Measurements from ENCODE around the gene MGARP.

MGARP gene

DNA sequence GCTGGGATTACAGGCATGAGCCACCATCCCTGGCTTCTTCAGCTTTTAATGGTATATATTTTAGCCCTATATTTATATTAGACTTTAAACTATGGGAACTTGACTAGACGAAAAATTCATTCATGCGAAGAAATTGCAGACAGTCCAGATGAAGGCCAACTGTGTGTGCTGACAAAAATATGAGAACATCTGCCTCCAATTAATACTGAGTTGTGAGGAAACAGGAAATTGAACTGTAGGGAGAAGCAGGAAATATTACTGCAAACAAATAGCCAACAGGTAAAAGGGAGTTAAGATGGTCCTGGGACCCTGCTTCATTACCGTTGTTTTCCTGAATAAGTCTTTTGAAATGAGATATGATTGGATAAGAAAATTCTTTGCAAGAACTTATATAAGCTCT lies 26.3 kb downstream of the MGARP start (continued):
- TF ChIP-seq, protein P1, sequence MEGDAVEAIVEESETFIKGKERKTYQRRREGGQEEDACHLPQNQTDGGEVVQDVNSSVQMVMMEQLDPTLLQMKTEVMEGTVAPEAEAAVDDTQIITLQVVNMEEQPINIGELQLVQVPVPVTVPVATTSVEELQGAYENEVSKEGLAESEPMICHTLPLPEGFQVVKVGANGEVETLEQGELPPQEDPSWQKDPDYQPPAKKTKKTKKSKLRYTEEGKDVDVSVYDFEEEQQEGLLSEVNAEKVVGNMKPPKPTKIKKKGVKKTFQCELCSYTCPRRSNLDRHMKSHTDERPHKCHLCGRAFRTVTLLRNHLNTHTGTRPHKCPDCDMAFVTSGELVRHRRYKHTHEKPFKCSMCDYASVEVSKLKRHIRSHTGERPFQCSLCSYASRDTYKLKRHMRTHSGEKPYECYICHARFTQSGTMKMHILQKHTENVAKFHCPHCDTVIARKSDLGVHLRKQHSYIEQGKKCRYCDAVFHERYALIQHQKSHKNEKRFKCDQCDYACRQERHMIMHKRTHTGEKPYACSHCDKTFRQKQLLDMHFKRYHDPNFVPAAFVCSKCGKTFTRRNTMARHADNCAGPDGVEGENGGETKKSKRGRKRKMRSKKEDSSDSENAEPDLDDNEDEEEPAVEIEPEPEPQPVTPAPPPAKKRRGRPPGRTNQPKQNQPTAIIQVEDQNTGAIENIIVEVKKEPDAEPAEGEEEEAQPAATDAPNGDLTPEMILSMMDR (tag by site-specific recombination; IDR thresholded peaks at IDR 0.05): no peak
- TF ChIP-seq ZSCAN16 (tag by site-specific recombination; IDR thresholded peaks at IDR 0.05) (no peak), REPIN1 (tag by site-specific recombination; IDR thresholded peaks at IDR 0.05; ENCODE audit: low read depth) (no peak)

DNA sequence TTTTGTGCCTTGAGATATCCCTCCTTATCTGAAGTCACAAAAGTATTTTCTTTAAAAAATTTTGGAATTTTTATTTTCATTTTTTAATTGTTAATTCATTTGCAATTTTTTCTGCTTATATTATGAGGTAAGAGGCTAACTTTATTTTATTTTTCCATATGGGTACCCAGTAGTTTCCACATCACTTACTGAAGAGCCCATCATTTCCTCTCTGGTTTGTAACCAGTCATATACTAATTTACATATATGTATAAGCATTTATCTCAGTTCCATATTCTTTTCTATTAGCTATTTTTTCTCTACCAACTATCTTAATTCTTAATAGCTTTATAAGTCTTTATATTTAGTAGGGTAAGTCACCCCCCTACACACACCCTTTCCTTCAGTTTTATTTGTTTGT lies 27.0 kb downstream of the MGARP start:
- Histone ChIP-seq H3K36me3 (ENCODE audit: control insufficient read depth in 2 of 2, insufficient read depth in 1 of 2, low read length in 2 of 2) (no peaks in the 10 kb centered on the region), H3K9me3 (ENCODE audit: control insufficient read depth, insufficient read depth, low read depth, low read length) (no peaks in the 10 kb centered on the region), H3K4me1 (ENCODE audit: control insufficient read depth, insufficient read depth, low read length) (no peaks in the 10 kb centered on the region; the same call in 1 of the 2 replicates), H3K27ac (ENCODE audit: extremely low read depth, low read depth, low read length) (no peak overlapping the region), H3K4me3 (ENCODE audit: low read depth, low read length) (no peak overlapping the region)
- TF ChIP-seq, protein P2, sequence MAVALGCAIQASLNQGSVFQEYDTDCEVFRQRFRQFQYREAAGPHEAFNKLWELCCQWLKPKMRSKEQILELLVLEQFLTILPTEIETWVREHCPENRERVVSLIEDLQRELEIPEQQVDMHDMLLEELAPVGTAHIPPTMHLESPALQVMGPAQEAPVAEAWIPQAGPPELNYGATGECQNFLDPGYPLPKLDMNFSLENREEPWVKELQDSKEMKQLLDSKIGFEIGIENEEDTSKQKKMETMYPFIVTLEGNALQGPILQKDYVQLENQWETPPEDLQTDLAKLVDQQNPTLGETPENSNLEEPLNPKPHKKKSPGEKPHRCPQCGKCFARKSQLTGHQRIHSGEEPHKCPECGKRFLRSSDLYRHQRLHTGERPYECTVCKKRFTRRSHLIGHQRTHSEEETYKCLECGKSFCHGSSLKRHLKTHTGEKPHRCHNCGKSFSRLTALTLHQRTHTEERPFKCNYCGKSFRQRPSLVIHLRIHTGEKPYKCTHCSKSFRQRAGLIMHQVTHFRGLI (tag by site-specific recombination; IDR thresholded peaks at IDR 0.05): no peak
- no peak for TF ChIP-seq REPIN1 (tag by site-specific recombination; IDR thresholded peaks at IDR 0.05; ENCODE audit: low read depth)
- no peak for TF ChIP-seq ZNF510 (tag by site-specific recombination; IDR thresholded peaks at IDR 0.05; ENCODE audit: insufficient replicate concordance)
- no peak for TF ChIP-seq GFI1B (tag by site-specific recombination; IDR thresholded peaks at IDR 0.05)
- TF ChIP-seq, protein P3, sequence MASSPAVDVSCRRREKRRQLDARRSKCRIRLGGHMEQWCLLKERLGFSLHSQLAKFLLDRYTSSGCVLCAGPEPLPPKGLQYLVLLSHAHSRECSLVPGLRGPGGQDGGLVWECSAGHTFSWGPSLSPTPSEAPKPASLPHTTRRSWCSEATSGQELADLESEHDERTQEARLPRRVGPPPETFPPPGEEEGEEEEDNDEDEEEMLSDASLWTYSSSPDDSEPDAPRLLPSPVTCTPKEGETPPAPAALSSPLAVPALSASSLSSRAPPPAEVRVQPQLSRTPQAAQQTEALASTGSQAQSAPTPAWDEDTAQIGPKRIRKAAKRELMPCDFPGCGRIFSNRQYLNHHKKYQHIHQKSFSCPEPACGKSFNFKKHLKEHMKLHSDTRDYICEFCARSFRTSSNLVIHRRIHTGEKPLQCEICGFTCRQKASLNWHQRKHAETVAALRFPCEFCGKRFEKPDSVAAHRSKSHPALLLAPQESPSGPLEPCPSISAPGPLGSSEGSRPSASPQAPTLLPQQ (tag by site-specific recombination; IDR thresholded peaks at IDR 0.05): no peak
- TF ChIP-seq ZNF311 (tag by site-specific recombination; IDR thresholded peaks at IDR 0.05; ENCODE audit: borderline replicate concordance): no peak
- no peak for TF ChIP-seq ZNF560 (tag by site-specific recombination; IDR thresholded peaks at IDR 0.05; ENCODE audit: borderline replicate concordance)
- TF ChIP-seq ZNF558 (tag by site-specific recombination; IDR thresholded peaks at IDR 0.05): no peak
- CTCF ChIA-PET: interaction anchor here (0.6 kb wide), 1 partner anchor 174 kb away, joined by 3 read pairs; no protein-coding TSS in a partner anchor
- POLR2A ChIA-PET: interaction anchor here (1.0 to 1.9 kb wide), 2 partner anchors 48 to 76 kb away, joined by 3 to 7 read pairs; partner anchors contain the start of gene ELF2

DNA sequence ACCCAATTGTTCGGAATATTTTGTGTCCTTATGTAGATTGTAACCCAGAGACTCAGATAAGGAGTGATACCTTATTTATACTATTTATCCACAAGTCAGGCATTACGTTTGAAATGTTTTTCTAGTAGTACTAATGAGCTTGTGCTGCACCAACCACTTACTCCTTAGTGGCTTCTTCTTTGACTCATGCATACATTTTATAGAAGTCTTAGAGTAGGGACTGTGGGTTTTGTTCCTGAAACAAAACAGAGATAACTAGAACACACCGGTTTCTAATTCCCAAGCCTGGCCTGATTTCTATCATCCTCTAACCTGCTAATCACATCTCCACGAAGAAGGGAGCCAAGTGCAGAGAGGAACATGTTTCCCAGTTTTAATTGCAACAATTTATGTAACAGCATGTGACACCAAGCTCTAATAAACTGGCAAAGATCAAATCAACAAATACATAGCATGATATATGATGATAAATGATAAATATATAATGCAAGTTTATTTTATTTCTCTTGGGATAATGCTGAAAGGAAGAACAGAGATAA lies 32.3 kb downstream of the MGARP start:
- Histone ChIP-seq H3K27ac (ENCODE audit: extremely low read depth, low read depth, low read length) (no peak overlapping the region), H3K4me3 (ENCODE audit: low read depth, low read length) (no peak overlapping the region), H3K36me3 (ENCODE audit: control insufficient read depth in 2 of 2, insufficient read depth in 1 of 2, low read length in 2 of 2) (no peaks in the 10 kb centered on the region), H3K4me1 (ENCODE audit: control insufficient read depth, insufficient read depth, low read length) (no peaks in the 10 kb centered on the region; the same call in 1 of the 2 replicates), H3K9me3 (ENCODE audit: control insufficient read depth, insufficient read depth, low read depth, low read length) (no peaks in the 10 kb centered on the region)
- ChIA-PET CTCF (no interaction called here), POLR2A (no interaction called here)
- TF ChIP-seq ZNF335 (tag by site-specific recombination; conservative IDR thresholded peaks at IDR 0.05): 0 out of 2 replicates have a peak, but pooled peaks have one; percentile 27
- TF ChIP-seq, protein P4, sequence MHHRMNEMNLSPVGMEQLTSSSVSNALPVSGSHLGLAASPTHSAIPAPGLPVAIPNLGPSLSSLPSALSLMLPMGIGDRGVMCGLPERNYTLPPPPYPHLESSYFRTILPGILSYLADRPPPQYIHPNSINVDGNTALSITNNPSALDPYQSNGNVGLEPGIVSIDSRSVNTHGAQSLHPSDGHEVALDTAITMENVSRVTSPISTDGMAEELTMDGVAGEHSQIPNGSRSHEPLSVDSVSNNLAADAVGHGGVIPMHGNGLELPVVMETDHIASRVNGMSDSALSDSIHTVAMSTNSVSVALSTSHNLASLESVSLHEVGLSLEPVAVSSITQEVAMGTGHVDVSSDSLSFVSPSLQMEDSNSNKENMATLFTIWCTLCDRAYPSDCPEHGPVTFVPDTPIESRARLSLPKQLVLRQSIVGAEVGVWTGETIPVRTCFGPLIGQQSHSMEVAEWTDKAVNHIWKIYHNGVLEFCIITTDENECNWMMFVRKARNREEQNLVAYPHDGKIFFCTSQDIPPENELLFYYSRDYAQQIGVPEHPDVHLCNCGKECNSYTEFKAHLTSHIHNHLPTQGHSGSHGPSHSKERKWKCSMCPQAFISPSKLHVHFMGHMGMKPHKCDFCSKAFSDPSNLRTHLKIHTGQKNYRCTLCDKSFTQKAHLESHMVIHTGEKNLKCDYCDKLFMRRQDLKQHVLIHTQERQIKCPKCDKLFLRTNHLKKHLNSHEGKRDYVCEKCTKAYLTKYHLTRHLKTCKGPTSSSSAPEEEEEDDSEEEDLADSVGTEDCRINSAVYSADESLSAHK (tag by site-specific recombination; IDR thresholded peaks at IDR 0.05): peak; percentile 63; the same call in 1 of the 2 replicates
- no peak for TF ChIP-seq ZBTB48 (tag by site-specific recombination; IDR thresholded peaks at IDR 0.05)
- TF ChIP-seq SALL2 (tag by site-specific recombination; IDR thresholded peaks at IDR 0.05; ENCODE audit: borderline replicate concordance): no peak
- TF ChIP-seq ZBTB7A (tag by site-specific recombination; IDR thresholded peaks at IDR 0.05; ENCODE audit: low read depth): no peak
- TF ChIP-seq KLF8 (tag by site-specific recombination; IDR thresholded peaks at IDR 0.05): no peak
- peak; percentile 50; the same call in 1 of the 2 replicates for TF ChIP-seq ZNF600 (tag by site-specific recombination; IDR thresholded peaks at IDR 0.05)

All from HEK293 (cell line).